ENCODE data around the gene CSGALNACT2.

CSGALNACT2 gene

GRCh38 chr10:43113201-43114087, 24.8 kb upstream of the CSGALNACT2 start:
- DNase-seq (ENCODE audit: low read depth), result no peak

- no peak for DNase-seq (ENCODE audit: low read depth)
Observed at GRCh38 chr10:43114088-43114742, 24.0 kb upstream of the CSGALNACT2 start.

- DNase-seq (ENCODE audit: low read depth), result no peak
Observed at GRCh38 chr10:43114743-43115611, 23.3 kb upstream of the CSGALNACT2 start.

- no peak for DNase-seq (ENCODE audit: low read depth)
Observed at GRCh38 chr10:43115881-43116595, 22.2 kb upstream of the CSGALNACT2 start.

- DNase-seq (ENCODE audit: low read depth), result no peak
Observed at GRCh38 chr10:43116596-43116995, 21.6 kb upstream of the CSGALNACT2 start.

- no peak for DNase-seq (ENCODE audit: low read depth)
Observed at GRCh38 chr10:43117031-43117776, 21.0 kb upstream of the CSGALNACT2 start.

GRCh38 chr10:43117777-43118583, 20.3 kb upstream of the CSGALNACT2 start:
- DNase-seq (ENCODE audit: low read depth), result no peak

- DNase-seq (ENCODE audit: low read depth), result no peak
Observed at GRCh38 chr10:43118631-43119415, 19.4 kb upstream of the CSGALNACT2 start.

GRCh38 chr10:43119416-43120115, 18.7 kb upstream of the CSGALNACT2 start:
- DNase-seq (ENCODE audit: low read depth), result no peak

- no peak for DNase-seq (ENCODE audit: low read depth)
Observed at GRCh38 chr10:43120116-43120928, 17.9 kb upstream of the CSGALNACT2 start.

- DNase-seq (ENCODE audit: low read depth), result no peak
Observed at GRCh38 chr10:43120929-43121314, 17.3 kb upstream of the CSGALNACT2 start.

GRCh38 chr10:43121444-43121843, 16.8 kb upstream of the CSGALNACT2 start:
- no peak for DNase-seq (ENCODE audit: low read depth)

- DNase-seq (ENCODE audit: low read depth), result no peak
Observed at GRCh38 chr10:43122096-43122495, 16.1 kb upstream of the CSGALNACT2 start.

GRCh38 chr10:43122826-43123225, 15.4 kb upstream of the CSGALNACT2 start:
- DNase-seq (ENCODE audit: low read depth), result no peak

- no peak for DNase-seq (ENCODE audit: low read depth)
Observed at GRCh38 chr10:43123361-43124093, 14.7 kb upstream of the CSGALNACT2 start.

- DNase-seq (ENCODE audit: low read depth), result no peak
Observed at GRCh38 chr10:43124094-43124521, 14.1 kb upstream of the CSGALNACT2 start.

Measured in activated T-helper 9 cell treated with anti-CD3 and anti-CD28 coated beads, Interleukin-2, amount 50 U/mL, for 16 hours (primary cell).